ELF-1 (cell line): ENCODE results near the gene MBOAT2.
"Not testable (repeated sequence)": the region's sequence is repeated elsewhere in the genome, so short reads cannot be mapped to it uniquely, and the experiment has no call there.

Experiments used
- DNase-seq: peaks from one replicate; pipeline ENCODE4 v3.0.0-alpha.2; 2016; ENCODE audit warnings: low read depth, low spot score

Gene MBOAT2

DNA sequence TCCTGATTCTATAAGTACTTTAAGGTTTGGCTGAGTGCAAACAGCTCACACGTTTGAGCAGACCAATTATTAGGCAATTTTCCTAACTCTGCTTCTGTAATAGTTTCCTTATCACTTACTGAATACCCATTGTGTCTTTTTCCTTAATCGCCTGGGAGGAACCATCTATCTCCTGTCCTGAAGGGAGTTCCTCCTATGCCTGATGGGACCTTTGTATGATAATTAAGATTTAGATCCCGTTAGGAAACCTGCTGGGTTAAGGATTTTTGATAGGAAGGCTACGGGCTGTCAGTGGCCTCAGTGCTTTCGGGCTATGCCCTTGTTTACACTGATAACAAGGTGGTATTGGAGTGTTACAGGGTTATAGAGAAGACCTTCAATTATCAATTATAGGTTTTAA is 106.8 kb downstream of the MBOAT2 start:
- DNase-seq = not testable (repeated sequence)

GRCh38 chr2:8895087-8895912 is 108.2 kb downstream of the MBOAT2 start:
- DNase-seq = not testable (repeated sequence)

DNA sequence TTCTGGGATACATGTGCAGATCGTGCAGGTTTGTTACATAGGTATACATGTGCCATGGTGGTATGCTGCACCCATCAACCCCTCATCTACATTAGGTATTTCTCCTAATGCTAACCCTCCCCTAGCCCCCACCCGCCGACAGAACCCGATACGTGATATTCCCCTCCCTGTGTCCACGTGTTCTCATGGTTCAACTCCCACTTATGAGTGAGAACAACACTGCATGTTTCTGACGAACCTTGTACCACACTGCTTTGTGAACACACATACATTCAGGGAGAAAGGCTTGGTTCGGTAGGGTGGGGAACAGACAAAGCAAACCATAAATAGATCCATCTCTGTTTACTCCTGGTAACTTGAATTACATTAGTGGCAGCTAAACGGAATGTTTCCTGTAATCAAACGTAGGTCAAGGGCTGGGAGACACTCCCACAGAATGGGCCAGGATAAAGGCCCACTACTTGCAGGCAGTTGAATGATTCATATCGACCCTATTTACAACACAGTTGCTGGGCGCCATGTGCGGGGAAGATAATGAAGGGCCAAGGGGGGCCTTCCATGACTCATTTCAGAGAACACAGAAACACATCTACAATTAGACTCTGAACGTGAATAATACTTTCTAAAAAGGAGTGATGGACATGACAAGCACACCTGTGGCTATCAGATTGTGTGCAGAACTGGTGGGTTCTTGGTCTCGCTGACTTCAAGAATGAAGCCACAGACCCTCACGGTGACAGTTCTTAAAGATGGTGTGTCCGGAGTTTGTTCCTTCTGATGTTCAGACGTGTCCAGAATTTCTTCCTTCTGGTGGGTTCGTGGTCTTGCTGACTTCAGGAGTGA is 109.3 kb downstream of the MBOAT2 start:
- no peak for DNase-seq

DNA sequence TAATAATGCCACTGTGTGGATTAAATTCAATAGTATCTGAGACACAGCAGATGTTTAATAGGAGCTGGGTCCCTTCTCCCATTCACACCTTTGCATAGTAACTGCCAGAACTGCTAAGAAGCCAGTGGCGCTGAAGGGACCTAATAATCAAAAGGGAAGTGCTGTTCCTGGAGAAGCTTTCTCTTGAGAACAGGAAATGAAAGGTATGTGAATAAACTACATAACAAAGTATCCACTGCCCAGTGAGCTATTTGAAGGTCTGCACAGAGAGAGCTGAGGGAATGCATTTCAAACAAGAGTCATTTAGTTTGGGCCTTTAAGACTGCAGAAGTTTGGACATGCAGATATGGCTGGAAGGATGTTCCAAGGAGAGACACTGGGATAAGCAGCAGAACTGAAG is 110.0 kb downstream of the MBOAT2 start:
- DNase-seq = no peak

DNA sequence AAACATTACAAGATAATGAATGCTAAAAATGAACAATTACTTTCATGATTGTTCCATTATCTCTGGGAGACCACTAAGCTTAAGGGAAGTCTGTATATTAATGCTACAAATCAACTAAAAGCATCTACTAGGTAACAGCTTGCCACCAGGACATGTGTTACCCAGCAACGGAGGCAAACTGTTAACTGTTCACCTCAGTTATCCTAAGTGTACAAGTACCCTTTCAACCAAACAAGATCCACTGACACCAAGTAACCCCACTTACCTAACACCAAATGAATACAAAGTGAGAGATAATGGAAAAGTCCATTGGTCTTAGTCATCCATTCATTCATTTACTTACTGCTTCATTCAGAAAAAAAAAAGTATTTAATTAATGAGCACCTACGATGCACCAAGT is 111.4 kb downstream of the MBOAT2 start:
- no peak for DNase-seq

GRCh38 chr2:8889978-8890377 is 113.5 kb downstream of the MBOAT2 start:
- DNase-seq = no peak

- DNase-seq = no peak
Observed at GRCh38 chr2:8888963-8889362, 114.5 kb downstream of the MBOAT2 start.

GRCh38 chr2:8886876-8887275 is 116.6 kb downstream of the MBOAT2 start:
- no peak for DNase-seq

GRCh38 chr2:8886202-8886518 is 117.3 kb downstream of the MBOAT2 start:
- no peak for DNase-seq

- DNase-seq = no peak
Observed at GRCh38 chr2:8885449-8886201, 117.9 kb downstream of the MBOAT2 start.

DNA sequence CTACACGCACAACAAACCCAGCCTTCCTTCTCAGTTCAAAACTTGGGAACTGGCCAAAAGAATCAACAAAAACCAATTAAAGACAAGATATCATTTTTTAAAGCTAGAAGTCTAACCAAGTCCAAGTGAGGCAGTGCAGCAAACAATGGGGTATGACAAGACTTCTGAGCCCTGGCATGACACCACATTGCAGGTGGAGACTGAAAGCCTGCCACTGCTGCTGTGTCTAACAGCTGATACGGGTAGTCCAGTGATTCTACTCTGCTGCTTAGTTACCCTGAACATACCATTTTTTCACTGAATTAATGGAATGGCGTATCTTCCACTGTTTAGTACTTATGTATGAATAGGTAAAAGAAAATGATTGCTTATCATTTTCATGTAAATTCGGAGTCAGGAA is 118.7 kb downstream of the MBOAT2 start:
- DNase-seq = no peak

DNA sequence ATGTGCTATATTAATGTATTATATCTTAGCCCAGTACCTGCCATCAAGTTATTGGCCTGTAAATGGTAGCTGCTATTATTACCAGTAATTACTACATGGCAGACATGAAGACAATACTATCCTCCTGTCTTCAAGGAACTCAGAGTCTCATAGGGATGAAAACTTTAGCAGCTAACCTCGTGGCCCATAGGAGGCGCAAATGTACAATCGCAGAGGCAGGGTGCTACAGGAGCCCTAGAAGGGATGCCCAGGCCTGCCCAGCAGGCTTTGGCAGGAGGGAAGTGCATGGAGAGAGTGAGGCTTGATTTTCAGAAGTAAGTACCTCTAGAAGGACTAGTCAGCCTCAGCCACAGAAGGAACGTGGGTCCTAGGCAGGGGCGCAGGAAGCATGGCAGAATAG is 121.4 kb downstream of the MBOAT2 start:
- DNase-seq = peak; percentile 66

DNA sequence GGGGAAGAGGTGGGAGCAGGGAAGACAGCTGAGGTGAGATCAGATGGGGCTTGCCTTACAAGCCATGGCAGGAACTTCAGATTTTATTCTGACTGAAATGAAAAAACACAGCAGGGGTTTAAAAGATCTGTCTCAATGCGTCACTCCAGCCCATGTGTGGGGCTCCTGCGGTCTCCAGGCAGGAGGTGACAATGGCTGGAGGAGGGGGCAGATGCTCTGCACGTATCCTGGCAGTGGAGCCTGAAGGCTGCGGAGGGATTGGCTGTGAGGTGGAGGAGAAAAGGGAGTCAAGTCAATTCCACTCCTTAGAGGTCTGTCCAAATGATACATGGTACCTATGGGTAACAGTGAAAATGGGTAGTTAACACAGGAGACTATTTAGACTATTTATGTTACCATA is 125.6 kb downstream of the MBOAT2 start:
- no peak for DNase-seq

GRCh38 chr2:8877332-8877731 is 126.2 kb downstream of the MBOAT2 start:
- no peak for DNase-seq

DNA sequence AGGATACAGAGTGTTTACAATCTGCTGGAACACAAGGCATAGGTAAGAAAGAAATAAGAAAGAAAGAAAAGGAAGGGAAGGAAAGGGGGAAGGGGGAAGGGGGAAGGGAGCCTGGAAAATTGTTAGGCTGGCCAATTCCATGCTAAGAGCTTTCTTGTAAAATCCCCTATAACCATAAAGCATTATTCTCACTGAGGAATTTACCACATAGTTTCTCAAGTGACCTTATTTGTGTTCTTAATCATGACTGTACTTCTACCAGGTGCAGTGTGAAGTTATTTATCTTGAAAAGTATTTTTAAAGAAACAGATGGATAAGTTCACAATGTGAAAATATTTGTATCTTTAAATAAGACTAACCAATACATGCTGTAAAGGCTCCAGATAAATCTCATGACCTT is 126.9 kb downstream of the MBOAT2 start:
- no peak for DNase-seq

DNA sequence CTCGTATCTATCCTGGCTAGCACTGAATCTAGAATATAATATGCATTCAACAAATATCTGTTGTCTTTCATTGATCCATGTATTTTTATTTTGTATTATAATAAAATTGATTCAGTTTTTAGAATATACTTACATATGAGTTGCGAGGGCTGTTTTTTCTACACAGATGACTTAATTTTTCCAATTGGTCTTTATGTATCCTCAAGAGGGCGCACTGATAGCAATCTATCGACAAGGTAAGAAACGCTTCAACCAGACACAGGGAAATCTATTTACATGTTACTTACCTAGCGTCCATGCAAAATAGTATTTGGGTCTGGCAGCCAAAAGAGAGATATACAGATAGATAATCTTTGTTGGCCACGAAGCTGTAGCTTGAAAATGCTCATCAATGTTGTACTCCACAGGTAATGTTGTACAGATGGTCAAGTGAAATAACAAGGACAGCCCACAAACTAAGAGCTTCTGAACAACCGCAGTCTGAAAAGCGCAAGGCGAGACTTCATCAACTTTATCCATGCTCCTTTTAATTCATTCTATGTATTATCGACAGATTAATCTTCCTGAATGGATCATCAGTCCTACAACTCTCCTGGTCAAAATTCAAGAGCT is 130.6 kb downstream of the MBOAT2 start:
- DNase-seq = no peak

GRCh38 chr2:8870441-8870840 is 133.0 kb downstream of the MBOAT2 start:
- no peak for DNase-seq

DNA sequence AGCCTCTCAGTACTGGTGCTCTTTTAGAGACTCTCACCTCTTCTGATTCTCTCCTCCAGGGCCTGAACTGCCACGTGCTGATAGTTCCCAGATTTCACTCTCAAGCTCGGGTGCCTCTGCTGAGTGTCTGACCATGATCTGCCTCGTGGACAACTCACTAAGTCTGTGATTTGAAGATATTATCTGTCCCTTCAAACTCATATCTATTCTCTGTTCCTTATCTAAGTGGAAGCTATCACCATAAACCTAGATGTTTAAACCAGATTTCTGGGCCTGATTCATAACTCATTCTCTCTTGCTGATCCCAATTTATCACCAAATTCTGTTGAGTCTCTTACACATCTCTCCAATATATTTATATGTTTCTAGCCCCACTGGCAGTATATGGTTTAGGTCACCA is 136.1 kb downstream of the MBOAT2 start:
- DNase-seq = no peak

- no peak for DNase-seq
Observed at GRCh38 chr2:8863331-8863953, 140.0 kb downstream of the MBOAT2 start.

- DNase-seq = no peak
Observed at GRCh38 chr2:8862230-8862629, 141.3 kb downstream of the MBOAT2 start.

DNA sequence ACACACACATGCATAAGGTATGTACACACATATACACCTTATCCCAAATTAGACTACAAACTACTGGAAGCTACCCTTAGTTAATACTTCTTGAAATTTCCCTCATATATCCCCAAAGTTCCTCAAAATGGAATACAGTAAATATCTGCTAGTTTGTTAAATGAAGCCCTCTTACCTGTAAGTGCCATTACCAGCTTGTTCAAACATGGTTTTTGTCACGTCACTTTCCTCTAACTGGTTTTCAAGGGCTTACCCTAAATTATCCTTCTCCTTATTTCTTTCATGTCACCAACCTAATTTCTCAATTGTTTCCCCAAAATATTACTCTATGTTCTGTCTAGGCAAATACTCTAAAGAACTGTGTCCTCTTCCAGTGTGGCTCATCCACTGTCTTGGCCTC is 141.7 kb downstream of the MBOAT2 start:
- no peak for DNase-seq
